Left ventricle myocardium inferior (tissue), 1 donor: ENCODE data around the gene C1QL1. TPM values are rescaled to one million over a fixed set of nuclear protein-coding genes. Genes with fewer than 3 reads are reported as not detected.

Experiments used
- DNase-seq: peaks from one replicate; pipeline ENCODE4 v3.0.0-alpha.2; 2020
- H3K27ac ChIP-seq: fragments of 200-600 bp; replicated peaks from 2 replicates; pipeline ENCODE4 v1.8.0; 2021
- H3K27me3 ChIP-seq: fragments of 200-600 bp; 2 replicates; pipeline ENCODE4 v1.8.0; 2021; ENCODE audit warnings: low read depth
- H3K36me3 ChIP-seq: fragments of 200-600 bp; 2 replicates; pipeline ENCODE4 v1.8.0; 2021
- H3K4me1 ChIP-seq: fragments of 200-600 bp; 2 replicates; pipeline ENCODE4 v1.8.0; 2021
- H3K4me3 ChIP-seq: fragments of 200-600 bp; 2 replicates; pipeline ENCODE4 v1.8.0; 2021; ENCODE audit warnings: mild to moderate bottlenecking, moderate library complexity
- H3K9me3 ChIP-seq: fragments of 200-600 bp; replicated peaks from 2 replicates; pipeline ENCODE4 v1.8.0; 2021
- CTCF ChIP-seq: fragments of 200-600 bp; IDR thresholded peaks from 2 replicates; pipeline ENCODE4 v1.8.0; 2021; ENCODE audit warnings: antibody characterized with exemption, mild to moderate bottlenecking, borderline replicate concordance
- intact Hi-C: fragments of 100-400 bp; cut with micrococcal nuclease; formaldehyde crosslinking; loops from one replicate; pipeline ENCODE4 v1.11.0; 2022
- total RNA-seq: library from RNA; stranded (reverse); fragmentation: NEBNext Ultra II Directional; extraction: Animal tissue kit (Norgen Biotek cat#: 25700); gene quantifications from one replicate; pipeline ENCODE4 v1.2.1, GENCODE V29; 2021
- donor health status: DM: no; HTN: yes; CAD: no; lungs with severe emphysema.

Gene C1QL1
- total RNA-seq, 1 donor from 2014 or later = 0.74 TPM

DNA sequence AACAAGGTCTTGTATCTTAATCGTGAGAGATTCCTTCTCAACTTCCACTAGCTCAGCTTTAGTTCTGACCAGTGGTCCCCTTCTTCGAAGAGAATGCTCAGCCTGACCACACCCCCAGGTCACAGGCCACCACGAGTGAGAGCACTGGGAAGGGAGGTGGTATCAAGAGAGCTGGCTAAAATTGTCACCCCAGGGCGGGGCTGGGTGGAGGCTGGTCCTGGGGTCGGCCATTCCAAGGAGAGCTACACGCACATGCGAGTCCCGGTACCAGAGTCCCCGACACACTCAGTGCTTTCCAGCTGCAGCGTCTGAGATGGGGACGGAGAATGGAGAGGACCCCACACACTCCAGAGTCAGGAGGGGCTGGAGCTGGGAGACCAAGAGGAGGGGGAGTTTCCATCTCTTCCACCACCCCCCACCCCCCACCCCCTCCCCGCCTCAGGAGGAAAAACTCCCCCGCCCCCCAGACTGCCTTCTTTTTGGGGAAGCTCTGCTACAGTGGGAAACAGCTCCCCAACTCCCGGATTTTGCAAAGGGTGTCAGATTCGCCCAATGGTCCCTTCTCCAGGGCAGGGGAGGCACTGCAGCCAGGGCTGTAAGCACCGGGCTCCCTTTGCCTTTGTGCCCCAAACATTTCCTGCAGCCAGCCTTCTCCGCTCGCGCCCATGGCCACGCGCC lies 1.6 kb downstream of the C1QL1 start:
- intact Hi-C loops = no loop called here
- Histone ChIP-seq H3K27me3 (peaks cover 83% of the 10 kb centered on the region), H3K4me1 (peaks cover 36% of the 10 kb centered on the region), H3K4me3 (peak overlapping the region; percentile 51), H3K27ac (no peak overlapping the region), H3K36me3 (no peaks in the 10 kb centered on the region), H3K9me3 (no peaks in the 10 kb centered on the region)
- no peak for DNase-seq
- TF ChIP-seq CTCF = no peak

- no peaks in the 10 kb centered on the region for H3K36me3 ChIP-seq
- intact Hi-C loops = no loop called here
- peaks cover 35% of the 10 kb centered on the region for H3K4me1 ChIP-seq
- H3K9me3 ChIP-seq = no peaks in the 10 kb centered on the region
- H3K27ac ChIP-seq = no peak overlapping the region
- no peak overlapping the region for H3K4me3 ChIP-seq
- DNase-seq = no peak
- TF ChIP-seq CTCF = no peak
- H3K27me3 ChIP-seq = peaks cover 88% of the 10 kb centered on the region
These were observed 2.4 kb downstream of the C1QL1 start for GRCh38 chr17:44965481-44966234.

DNA sequence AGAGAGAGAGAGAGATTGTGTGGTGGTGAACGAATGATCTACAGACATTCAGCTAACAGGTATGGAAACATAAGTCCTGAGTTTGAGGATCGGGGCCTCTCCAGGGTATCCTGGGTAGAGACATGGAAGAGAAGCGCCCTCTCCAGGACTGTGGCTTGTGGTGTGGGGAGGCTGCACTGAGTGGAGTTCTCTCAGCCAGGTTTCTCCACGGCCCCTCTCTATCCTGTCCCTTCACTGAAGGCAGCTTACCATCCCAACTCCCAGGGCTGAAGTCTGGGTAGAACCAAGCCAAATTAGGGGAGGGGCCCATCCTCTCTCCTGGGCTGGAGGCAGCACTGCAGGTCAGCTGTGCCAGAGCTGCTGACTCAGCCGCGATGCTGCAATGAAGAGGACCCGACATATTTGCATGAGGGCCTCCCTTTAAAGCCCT lies 6.2 kb downstream of the C1QL1 start:
- intact Hi-C loops = no loop called here
- no peaks in the 10 kb centered on the region for H3K9me3 ChIP-seq
- H3K4me3 ChIP-seq = no peak overlapping the region
- no peak for TF ChIP-seq CTCF
- peaks cover 2% of the 10 kb centered on the region for H3K4me1 ChIP-seq
- H3K27me3 ChIP-seq = peaks cover 92% of the 10 kb centered on the region
- no peaks in the 10 kb centered on the region for H3K36me3 ChIP-seq
- no peak for DNase-seq
- H3K27ac ChIP-seq = no peak overlapping the region

GRCh38 chr17:44960691-44961090 lies 7.4 kb downstream of the C1QL1 start:
- Histone ChIP-seq H3K36me3 (no peaks in the 10 kb centered on the region), H3K4me3 (no peak overlapping the region), H3K27ac (no peak overlapping the region), H3K9me3 (no peaks in the 10 kb centered on the region), H3K27me3 (peaks cover 91% of the 10 kb centered on the region), H3K4me1 (no peaks in the 10 kb centered on the region)
- intact Hi-C loops = no loop called here
- DNase-seq = no peak
- TF ChIP-seq CTCF = no peak

GRCh38 chr17:44959821-44960531 lies 8.1 kb downstream of the C1QL1 start:
- Histone ChIP-seq H3K4me3 (no peak overlapping the region), H3K36me3 (no peaks in the 10 kb centered on the region), H3K27ac (no peak overlapping the region), H3K27me3 (peaks cover 88% of the 10 kb centered on the region), H3K4me1 (no peaks in the 10 kb centered on the region), H3K9me3 (no peaks in the 10 kb centered on the region)
- intact Hi-C loops = no loop called here
- DNase-seq = no peak
- TF ChIP-seq CTCF = no peak
